Renal cortex interstitium (tissue), 11 donors: ENCODE data around the gene PARD3. TPM values are rescaled to one million over a fixed set of nuclear protein-coding genes. Genes with fewer than 3 reads are reported as not detected.
"Not testable (repeated sequence)": the region's sequence is repeated elsewhere in the genome, so short reads cannot be mapped to it uniquely, and the experiment has no call there.

ENCODE experiments used
- DNase-seq, 11 donors: peaks; one replicate each; pipeline ENCODE4 v3.0.0-alpha.2; 2013; ENCODE audit warnings: low read depth in 9 of 11, low spot score in 4 of 11; ENCODE audit errors: extremely low read depth in 1 of 11
- polyA plus RNA-seq, 3 donors: library from polyadenylated mRNA; unstranded; fragments of 120-200 nt; gene quantifications; one replicate each; pipeline ENCODE4 v1.2.1, GENCODE V29; 2013; ENCODE audit not compliant: insufficient read length in 3 of 3

PARD3 gene
- polyA plus RNA-seq, 3 donors: 68.5 to 88.7 (median 71.1) TPM

DNA sequence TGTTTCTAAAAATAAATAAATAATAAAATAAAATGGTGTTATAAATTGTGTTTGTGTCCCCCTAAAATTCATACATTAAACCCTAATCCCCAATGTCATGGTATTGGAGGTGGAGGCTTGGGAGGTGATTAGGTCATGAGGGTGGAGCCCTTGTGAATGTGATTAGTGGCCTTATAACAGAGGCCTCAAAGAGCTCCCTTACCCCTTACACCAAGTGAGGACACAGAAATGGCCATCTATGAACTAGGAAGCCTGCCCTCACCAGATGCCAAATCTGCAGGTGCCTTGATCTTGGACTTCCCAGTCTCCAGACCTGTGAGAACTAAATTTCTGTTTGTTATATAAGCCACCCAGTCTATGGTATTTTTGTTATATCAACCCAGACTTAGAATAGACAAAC is 738.7 kb downstream of the PARD3 start:
- no peak for DNase-seq

DNA sequence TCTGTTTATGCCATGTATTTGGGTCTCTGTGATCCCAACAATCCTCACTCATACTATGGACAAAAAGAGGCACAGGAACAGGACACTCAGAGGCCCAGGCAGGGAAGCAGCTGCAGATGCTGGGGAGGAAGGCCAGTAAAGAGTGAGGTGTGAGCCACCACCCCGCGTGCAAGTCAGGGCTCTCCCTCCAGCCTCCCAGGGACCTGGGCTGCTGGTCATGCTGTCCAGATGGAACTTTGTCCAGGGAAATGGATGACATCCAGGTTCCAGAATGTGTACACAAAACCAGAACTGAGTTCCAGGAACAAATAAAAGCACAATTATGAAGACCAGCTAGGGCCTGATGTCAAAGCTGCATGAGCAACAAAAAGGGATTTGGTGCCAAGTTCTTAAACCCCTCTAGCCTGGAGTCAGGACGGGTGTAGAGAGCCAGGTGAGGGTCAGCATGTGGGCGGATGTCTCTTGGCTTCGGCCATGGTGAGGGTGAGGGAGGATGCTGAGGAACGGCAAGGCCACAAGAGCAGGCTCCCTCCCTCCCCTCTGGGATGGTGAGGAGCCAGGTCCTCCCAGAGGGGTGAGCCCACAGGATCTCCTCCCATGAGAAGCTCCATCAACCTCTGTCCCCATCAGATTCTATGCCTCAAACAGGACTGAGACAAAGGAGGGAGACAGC is 739.7 kb downstream of the PARD3 start:
- no peak for DNase-seq

DNA sequence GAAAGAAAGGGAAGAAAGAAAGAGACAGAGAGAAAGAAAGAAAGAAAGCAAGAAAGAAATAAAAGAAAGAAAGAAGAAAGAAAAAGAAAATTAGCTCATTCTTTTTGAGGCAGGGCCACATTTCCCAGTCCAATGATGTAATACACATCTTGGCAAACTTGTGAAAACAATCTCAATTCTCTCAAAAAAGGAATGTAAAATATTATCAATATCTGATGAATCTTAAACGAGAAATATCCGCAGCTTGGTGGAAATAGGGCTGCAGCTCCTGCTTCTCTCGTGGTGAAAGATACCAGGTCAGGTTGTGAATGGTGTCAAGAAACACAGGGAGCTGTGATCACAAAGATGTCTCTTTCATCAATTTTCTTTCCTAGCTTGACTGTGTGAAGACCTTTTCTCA is 741.0 kb downstream of the PARD3 start:
- DNase-seq: no peak

DNA sequence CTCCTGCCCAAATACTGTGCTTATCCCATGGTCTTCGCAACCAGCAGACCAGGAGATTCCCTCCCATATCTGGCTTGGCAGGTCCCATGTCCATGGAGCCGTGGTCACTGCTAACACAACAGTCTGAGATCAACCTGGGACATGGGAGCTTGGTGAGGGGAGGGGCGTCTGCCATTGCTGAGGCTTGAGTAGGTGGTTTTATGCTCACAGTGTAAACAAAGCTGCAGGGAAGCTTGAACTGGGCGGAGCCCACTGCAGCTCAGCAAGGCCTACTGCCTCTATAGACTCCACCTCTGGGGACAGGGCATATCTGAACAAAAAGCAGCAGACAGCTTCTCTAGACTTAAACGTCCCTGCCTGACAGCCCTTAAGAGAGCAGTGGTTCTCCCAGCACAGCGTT is 747.4 kb downstream of the PARD3 start:
- not testable (repeated sequence) for DNase-seq

DNA sequence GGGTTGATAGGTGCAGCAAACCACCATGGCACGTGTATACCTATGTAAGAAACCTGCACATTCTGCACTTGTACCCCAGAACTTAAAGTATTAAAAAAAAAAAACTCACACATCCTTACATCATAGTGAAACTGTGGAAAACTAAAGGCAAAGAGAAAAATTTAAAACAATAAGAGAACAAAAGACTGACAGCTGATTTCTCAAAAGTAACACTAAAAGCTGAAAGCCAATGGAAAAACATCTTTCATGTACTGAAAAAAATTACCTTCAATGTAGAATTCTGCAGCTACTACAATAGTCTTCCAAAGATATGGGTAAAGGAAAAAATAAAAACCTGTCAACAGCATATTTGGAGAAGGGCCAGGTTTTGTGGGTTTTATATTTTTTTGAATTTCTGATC is 751.5 kb downstream of the PARD3 start:
- DNase-seq: no peak

DNA sequence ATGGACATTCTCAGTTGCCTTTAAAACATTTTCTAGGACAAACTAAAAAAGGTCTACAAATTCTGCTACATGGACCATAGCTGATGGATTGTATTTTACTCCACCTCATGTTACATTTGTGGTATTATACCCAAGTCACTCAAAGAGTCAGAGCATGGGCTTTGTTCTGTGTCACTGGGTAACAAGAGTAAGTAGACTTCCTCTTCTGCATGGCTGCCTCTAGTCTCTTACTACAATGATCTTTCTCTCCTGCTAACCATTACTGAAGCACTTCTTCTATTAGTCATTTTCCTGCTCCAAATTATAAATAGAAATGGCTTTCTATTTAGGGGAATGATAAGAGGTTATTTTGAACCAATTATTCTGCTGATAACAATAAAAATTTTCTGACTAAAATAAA is 753.3 kb downstream of the PARD3 start:
- no peak for DNase-seq
